GM18498 (cell line): ENCODE data around the gene ASAP3.
"Not testable (repeated sequence)": the region's sequence is repeated elsewhere in the genome, so short reads cannot be mapped to it uniquely, and the experiment has no call there.

Experiments
- ATAC-seq: cut with Tn5 transposase; IDR thresholded peaks from one replicate; pipeline ENCODE4 v1.9.1; 2021; ENCODE audit warnings: mild to moderate bottlenecking, moderate library complexity; ENCODE audit not compliant: unreplicated experiment

Gene ASAP3

GRCh38 chr1:23399229-23399628, 84.8 kb downstream of the ASAP3 start:
- ATAC-seq: no peak

- no peak for ATAC-seq
These were observed 86.1 kb downstream of the ASAP3 start for GRCh38 chr1:23397908-23398307.

- ATAC-seq: no peak
These were observed 87.6 kb downstream of the ASAP3 start for GRCh38 chr1:23396380-23396779.

- ATAC-seq: no peak
These were observed 88.1 kb downstream of the ASAP3 start for GRCh38 chr1:23395849-23396248.

- ATAC-seq: no peak
These were observed 88.7 kb downstream of the ASAP3 start for GRCh38 chr1:23395154-23395724.

- no peak for ATAC-seq
These were observed 89.3 kb downstream of the ASAP3 start for GRCh38 chr1:23394684-23395083.

GRCh38 chr1:23394181-23394580, 89.8 kb downstream of the ASAP3 start:
- no peak for ATAC-seq

- ATAC-seq: no peak
These were observed 90.3 kb downstream of the ASAP3 start for GRCh38 chr1:23393706-23394105.

- ATAC-seq: no peak
These were observed 91.7 kb downstream of the ASAP3 start for GRCh38 chr1:23392125-23392855.

GRCh38 chr1:23389837-23390321, 94.1 kb downstream of the ASAP3 start:
- no peak for ATAC-seq

- ATAC-seq: no peak
These were observed 96.5 kb downstream of the ASAP3 start for GRCh38 chr1:23387494-23387893.

- no peak for ATAC-seq
These were observed 98.8 kb downstream of the ASAP3 start for GRCh38 chr1:23385119-23385621.

GRCh38 chr1:23384312-23385058, 99.5 kb downstream of the ASAP3 start:
- ATAC-seq: no peak

GRCh38 chr1:23383577-23384311, 100.2 kb downstream of the ASAP3 start:
- no peak for ATAC-seq

- ATAC-seq: no peak
These were observed 102.6 kb downstream of the ASAP3 start for GRCh38 chr1:23381233-23381885.

GRCh38 chr1:23380719-23381118, 103.3 kb downstream of the ASAP3 start:
- ATAC-seq: no peak

GRCh38 chr1:23380236-23380635, 103.7 kb downstream of the ASAP3 start:
- ATAC-seq: not testable (repeated sequence)
